RWPE1 (cell line): ENCODE measurements around the gene PDE4D.
"Not testable (repeated sequence)": the region's sequence is repeated elsewhere in the genome, so short reads cannot be mapped to it uniquely, and the experiment has no call there.

Source experiments
- CTCF ChIA-PET: fragments of 350-600 bp; sonication (Branson Sonifier 250); formaldehyde crosslinking; extraction: SDS; loops from one replicate; lab custom pipeline; 2021; lab: Yijun Ruan, JAX
- POLR2A ChIA-PET: fragments of 400-600 bp; formaldehyde crosslinking; extraction: SDS; loops from one replicate; lab custom pipeline; 2020; ENCODE audit warnings: antibody characterized with exemption; ENCODE audit not compliant: low non-redundant PET; lab: Yijun Ruan, JAX
- DNase-seq: peaks from one replicate; pipeline ENCODE4 v3.0.0; 2012; ENCODE audit warnings: low spot score
- H3K27ac ChIP-seq: fragments of 450-650 bp; 2 replicates; pipeline ENCODE4 v1.5.1; 2017
- TF ChIP-seq, protein P1 (sequence below): fragments of 450-650 bp; conservative IDR thresholded peaks from 2 replicates; pipeline ENCODE4 v1.5.1; 2017; ENCODE audit warnings: low read depth, mild to moderate bottlenecking

The PDE4D gene

DNA sequence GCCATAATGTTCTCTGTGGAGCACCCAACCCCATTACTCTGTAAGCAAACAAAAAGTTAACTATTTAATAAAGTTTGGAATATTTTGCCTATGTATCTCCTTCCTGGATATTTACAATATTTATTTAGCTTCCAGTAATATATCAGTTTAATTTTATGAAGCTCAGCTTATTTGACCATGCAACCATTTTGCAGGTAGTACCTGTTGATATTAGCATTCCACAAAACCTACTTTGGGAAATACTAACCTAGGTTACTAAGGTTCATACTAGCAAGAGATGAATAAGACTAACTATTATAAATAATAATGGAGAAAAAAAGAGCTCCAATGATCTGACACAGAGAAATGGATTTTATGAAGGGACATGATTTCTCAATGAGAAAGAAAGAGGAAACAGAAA is 506.4 kb downstream of the PDE4D start:
- ChIA-PET POLR2A (no interaction called here), CTCF (interaction anchor here (1.0 kb wide), 1 partner anchor 199 kb away, joined by 5 read pairs; no protein-coding TSS in a partner anchor)
- no peak overlapping the region for H3K27ac ChIP-seq
- TF ChIP-seq, protein P1, sequence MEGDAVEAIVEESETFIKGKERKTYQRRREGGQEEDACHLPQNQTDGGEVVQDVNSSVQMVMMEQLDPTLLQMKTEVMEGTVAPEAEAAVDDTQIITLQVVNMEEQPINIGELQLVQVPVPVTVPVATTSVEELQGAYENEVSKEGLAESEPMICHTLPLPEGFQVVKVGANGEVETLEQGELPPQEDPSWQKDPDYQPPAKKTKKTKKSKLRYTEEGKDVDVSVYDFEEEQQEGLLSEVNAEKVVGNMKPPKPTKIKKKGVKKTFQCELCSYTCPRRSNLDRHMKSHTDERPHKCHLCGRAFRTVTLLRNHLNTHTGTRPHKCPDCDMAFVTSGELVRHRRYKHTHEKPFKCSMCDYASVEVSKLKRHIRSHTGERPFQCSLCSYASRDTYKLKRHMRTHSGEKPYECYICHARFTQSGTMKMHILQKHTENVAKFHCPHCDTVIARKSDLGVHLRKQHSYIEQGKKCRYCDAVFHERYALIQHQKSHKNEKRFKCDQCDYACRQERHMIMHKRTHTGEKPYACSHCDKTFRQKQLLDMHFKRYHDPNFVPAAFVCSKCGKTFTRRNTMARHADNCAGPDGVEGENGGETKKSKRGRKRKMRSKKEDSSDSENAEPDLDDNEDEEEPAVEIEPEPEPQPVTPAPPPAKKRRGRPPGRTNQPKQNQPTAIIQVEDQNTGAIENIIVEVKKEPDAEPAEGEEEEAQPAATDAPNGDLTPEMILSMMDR = no peak
- DNase-seq = no peak

DNA sequence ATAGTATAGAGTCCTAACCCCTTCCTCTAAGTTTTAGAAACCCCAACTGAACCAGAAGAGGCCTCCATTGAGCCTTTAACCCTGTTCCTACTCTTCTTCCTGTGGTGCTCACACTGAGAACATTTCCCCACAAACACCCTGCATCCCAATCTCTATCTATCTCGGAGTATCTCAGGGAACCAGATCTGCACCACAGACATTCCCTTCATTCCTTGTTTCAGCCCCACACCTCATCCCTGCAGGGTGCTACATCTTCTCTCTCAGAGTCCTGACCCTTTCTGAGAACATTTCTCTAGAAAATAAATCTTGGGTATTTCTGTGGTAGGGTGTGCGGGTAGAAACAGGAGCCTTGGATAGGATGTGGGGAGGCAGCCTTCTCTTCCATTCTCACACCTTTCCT is 507.8 kb downstream of the PDE4D start:
- ChIA-PET CTCF (interaction anchor here (0.6 kb wide), 2 partner anchors 102 to 1964 kb away, joined by 5 to 7 read pairs; no protein-coding TSS in a partner anchor), POLR2A (no interaction called here)
- no peak for DNase-seq
- TF ChIP-seq, protein P1 = no peak
- no peak overlapping the region for H3K27ac ChIP-seq

GRCh38 chr5:59380350-59380951 is 513.1 kb downstream of the PDE4D start:
- CTCF ChIA-PET = interaction anchor here (0.6 to 3.5 kb wide), 21 partner anchors 8 to 788 kb away, joined by 3 to 78 read pairs (median 5); no protein-coding TSS in a partner anchor
- POLR2A ChIA-PET = interaction anchor here (0.6 kb wide), 1 partner anchor 192 kb away, joined by 3 read pairs; no protein-coding TSS in a partner anchor
- peak; percentile 42 for DNase-seq

DNA sequence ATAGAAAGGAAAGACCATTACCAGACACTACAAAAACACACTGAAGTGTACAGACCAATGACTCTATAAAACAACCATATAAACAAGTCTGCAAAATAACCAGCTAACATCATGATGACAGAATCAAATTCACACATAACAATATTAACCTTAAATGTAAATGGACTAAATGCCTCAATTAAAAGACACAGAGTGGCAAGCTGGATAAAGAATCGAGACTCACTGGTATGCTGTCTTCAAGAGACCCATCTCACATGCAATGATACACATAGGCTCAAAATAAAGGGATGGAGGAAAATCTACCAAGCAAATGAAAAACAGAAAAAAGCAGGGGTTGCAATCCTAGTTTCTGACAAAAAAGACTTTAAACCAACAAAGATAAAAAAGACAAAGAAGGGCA is 519.5 kb downstream of the PDE4D start:
- POLR2A ChIA-PET, H3K27ac ChIP-seq, DNase-seq: not testable (repeated sequence)
- CTCF ChIA-PET = interaction anchor here (3.2 kb wide), 1 partner anchor 186 kb away, joined by 12 read pairs; no protein-coding TSS in a partner anchor

More at GRCh38 chr5:59380350-59380951, 513.1 kb downstream of the PDE4D start:
- H3K27ac ChIP-seq = no peak overlapping the region
- TF ChIP-seq, protein P1 = peak; percentile 71

DNA sequence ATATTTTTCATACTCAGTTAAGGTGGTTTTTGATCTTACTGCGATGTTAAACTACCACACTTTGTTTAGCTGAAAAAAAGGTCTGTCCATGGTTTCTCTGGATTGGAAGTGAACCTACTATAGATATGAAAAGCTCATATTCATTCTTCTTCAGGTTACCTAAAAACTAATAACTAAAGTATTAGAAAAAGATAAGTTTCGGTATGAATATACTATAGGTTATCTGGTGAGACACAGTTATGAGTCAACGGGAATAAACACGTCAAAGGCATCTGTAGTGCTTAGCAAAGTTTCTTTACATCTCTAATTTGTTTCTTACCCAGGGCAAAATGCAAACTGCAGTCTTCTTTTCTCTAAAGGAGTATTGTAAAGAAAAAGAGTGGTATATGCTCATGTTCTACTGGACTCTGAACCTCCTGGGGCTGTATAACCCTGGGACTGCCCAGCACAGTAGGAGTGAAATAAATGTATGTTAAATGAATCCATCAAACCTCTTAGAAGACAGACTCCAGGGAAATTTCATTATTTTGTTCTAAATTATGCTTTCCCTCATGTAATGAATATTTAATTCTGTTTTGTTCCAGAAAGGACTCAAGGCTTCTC is 521.9 kb downstream of the PDE4D start:
- ChIA-PET POLR2A (no interaction called here), CTCF (interaction anchor here (0.6 to 2.1 kb wide), 5 partner anchors 9 to 211 kb away, joined by 3 to 11 read pairs (median 3); no protein-coding TSS in a partner anchor)

DNA sequence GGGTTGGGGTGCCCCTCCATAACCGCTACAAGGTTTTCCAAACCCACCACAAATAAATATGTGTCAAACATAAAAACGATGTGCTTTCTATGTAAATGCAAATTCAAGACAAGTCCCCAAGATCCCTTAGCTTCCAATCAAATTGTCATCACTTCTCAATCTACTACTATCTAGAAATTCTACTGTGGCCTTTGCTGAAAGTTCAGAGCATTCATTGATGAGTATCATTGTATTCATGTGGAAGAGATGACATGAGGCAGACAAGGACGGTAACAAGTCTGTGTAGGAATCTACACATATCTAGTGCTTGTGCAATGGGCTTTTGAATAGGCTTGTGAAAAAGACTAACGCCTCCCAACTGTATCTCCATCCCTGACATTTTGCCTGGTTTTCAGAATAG is 524.6 kb downstream of the PDE4D start:
- TF ChIP-seq, protein P1 = no peak
- ChIA-PET CTCF (interaction anchor here (1.7 to 4.1 kb wide), 2 partner anchors 53 to 180 kb away, joined by 3 to 33 read pairs; no protein-coding TSS in a partner anchor), POLR2A (no interaction called here)
- DNase-seq = no peak
- no peak overlapping the region for H3K27ac ChIP-seq

More for the DNA sequence above, 521.9 kb downstream of the PDE4D start:
- TF ChIP-seq, protein P1 = no peak
- H3K27ac ChIP-seq = no peak overlapping the region
- no peak for DNase-seq
